ENCODE measurements around the gene PDXK.

The PDXK gene

DNA sequence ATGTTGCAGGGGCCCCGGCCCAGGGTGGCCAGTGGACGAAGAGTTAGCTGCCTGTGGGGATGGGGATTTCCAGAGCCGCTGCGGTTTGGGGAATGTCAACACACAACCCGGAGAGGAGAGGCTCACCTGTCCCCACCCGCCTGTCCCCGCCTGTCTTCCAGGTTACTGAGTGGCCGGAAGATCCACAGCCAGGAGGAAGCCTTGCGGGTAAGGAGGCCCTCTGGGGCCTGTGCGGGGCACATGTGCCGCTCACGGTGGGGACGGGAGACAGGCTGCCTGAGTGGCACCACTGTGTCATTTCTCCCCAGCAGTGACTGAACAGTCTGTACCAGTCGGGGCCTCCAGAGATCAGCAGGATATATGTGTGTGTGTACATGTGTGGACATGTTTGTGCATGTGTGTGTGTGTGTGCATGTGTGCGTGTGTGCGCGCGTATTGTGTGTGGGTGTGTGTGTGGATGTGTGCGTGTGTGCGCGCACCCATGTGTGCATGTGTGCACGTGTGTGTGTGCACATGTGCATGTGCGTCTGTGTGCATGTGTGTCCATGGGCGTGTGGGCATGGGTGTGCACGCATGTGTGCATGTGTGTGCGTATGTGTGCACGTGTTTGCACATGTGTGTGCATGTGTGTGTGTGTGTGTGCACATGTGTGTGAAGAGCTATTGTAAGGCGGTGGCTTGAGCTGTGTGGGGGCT is 31.6 kb downstream of the PDXK start:
- TF ChIP-seq TCF12 (IDR thresholded peaks at IDR 0.05; ENCODE audit: low read depth) (no peak), EP300 (IDR thresholded peaks at IDR 0.05; ENCODE audit: borderline replicate concordance) (no peak), CREB1 (IDR thresholded peaks at IDR 0.05; ENCODE audit: low read depth) (no peak), TAF1 (IDR thresholded peaks at IDR 0.05; ENCODE audit: low read depth) (no peak), YY1 (IDR thresholded peaks at IDR 0.05; ENCODE audit: low read depth) (no peak), CEBPB (IDR thresholded peaks at IDR 0.05) (no peak), TEAD4 (IDR thresholded peaks at IDR 0.05) (no peak), RAD21 (IDR thresholded peaks at IDR 0.05; ENCODE audit: low read depth) (no peak), FOXM1 (IDR thresholded peaks at IDR 0.05; ENCODE audit: borderline replicate concordance, low read depth) (no peak)
- TF ChIP-seq, protein P1, sequence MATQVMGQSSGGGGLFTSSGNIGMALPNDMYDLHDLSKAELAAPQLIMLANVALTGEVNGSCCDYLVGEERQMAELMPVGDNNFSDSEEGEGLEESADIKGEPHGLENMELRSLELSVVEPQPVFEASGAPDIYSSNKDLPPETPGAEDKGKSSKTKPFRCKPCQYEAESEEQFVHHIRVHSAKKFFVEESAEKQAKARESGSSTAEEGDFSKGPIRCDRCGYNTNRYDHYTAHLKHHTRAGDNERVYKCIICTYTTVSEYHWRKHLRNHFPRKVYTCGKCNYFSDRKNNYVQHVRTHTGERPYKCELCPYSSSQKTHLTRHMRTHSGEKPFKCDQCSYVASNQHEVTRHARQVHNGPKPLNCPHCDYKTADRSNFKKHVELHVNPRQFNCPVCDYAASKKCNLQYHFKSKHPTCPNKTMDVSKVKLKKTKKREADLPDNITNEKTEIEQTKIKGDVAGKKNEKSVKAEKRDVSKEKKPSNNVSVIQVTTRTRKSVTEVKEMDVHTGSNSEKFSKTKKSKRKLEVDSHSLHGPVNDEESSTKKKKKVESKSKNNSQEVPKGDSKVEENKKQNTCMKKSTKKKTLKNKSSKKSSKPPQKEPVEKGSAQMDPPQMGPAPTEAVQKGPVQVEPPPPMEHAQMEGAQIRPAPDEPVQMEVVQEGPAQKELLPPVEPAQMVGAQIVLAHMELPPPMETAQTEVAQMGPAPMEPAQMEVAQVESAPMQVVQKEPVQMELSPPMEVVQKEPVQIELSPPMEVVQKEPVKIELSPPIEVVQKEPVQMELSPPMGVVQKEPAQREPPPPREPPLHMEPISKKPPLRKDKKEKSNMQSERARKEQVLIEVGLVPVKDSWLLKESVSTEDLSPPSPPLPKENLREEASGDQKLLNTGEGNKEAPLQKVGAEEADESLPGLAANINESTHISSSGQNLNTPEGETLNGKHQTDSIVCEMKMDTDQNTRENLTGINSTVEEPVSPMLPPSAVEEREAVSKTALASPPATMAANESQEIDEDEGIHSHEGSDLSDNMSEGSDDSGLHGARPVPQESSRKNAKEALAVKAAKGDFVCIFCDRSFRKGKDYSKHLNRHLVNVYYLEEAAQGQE (IDR thresholded peaks at IDR 0.05; ENCODE audit: low read depth) = no peak
- TF ChIP-seq, protein P2, sequence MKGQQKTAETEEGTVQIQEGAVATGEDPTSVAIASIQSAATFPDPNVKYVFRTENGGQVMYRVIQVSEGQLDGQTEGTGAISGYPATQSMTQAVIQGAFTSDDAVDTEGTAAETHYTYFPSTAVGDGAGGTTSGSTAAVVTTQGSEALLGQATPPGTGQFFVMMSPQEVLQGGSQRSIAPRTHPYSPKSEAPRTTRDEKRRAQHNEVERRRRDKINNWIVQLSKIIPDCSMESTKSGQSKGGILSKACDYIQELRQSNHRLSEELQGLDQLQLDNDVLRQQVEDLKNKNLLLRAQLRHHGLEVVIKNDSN (IDR thresholded peaks at IDR 0.05) = no peak

DNA sequence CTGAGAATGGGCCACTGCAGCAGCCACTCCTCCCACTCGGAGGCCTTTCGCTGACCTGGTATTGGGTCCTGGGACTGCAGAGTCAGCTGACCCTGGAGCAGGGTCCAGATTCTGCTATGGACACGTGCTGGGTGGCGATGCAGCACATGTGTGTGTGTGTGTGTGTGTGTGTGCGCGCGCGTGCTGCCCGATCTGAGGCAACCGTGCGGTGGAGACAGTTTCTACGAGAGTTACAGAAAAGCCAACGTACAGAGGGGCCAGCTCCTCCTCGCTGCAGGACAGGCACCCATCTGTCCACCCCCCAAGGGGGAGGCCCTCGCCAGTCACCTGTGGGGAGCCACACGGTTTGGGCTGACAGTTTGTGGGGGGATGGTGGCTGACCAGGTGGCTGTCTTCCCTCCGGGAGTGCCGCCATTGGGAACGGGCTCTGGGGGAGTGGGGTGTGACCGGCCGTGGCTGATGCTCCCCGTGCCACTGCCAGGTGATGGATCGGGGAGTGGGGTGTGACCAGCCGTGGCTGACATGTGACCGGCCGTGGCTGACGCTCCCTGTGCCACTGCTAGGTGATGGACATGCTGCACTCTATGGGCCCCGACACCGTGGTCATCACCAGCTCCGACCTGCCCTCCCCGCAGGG is 33.1 kb downstream of the PDXK start:
- TF ChIP-seq, protein P1 (IDR thresholded peaks at IDR 0.05; ENCODE audit: low read depth) = no peak
- TF ChIP-seq RAD21 (IDR thresholded peaks at IDR 0.05; ENCODE audit: low read depth) (no peak), EGR1 (IDR thresholded peaks at IDR 0.05) (no peak), YY1 (IDR thresholded peaks at IDR 0.05; ENCODE audit: low read depth) (no peak), FOXM1 (IDR thresholded peaks at IDR 0.05; ENCODE audit: borderline replicate concordance, low read depth) (no peak), TCF12 (IDR thresholded peaks at IDR 0.05; ENCODE audit: low read depth) (no peak), TEAD4 (IDR thresholded peaks at IDR 0.05) (no peak), ZBTB7A (IDR thresholded peaks at IDR 0.05; ENCODE audit: low read depth) (no peak), CEBPB (IDR thresholded peaks at IDR 0.05) (no peak), TAF1 (IDR thresholded peaks at IDR 0.05; ENCODE audit: low read depth) (no peak), NFIC (IDR thresholded peaks at IDR 0.05) (no peak), EP300 (IDR thresholded peaks at IDR 0.05; ENCODE audit: borderline replicate concordance) (no peak), CREB1 (IDR thresholded peaks at IDR 0.05; ENCODE audit: low read depth) (no peak)
- TF ChIP-seq, protein P2 (IDR thresholded peaks at IDR 0.05) = no peak
- TF ChIP-seq, protein P3, sequence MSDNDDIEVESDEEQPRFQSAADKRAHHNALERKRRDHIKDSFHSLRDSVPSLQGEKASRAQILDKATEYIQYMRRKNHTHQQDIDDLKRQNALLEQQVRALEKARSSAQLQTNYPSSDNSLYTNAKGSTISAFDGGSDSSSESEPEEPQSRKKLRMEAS (IDR thresholded peaks at IDR 0.05) = no peak

DNA sequence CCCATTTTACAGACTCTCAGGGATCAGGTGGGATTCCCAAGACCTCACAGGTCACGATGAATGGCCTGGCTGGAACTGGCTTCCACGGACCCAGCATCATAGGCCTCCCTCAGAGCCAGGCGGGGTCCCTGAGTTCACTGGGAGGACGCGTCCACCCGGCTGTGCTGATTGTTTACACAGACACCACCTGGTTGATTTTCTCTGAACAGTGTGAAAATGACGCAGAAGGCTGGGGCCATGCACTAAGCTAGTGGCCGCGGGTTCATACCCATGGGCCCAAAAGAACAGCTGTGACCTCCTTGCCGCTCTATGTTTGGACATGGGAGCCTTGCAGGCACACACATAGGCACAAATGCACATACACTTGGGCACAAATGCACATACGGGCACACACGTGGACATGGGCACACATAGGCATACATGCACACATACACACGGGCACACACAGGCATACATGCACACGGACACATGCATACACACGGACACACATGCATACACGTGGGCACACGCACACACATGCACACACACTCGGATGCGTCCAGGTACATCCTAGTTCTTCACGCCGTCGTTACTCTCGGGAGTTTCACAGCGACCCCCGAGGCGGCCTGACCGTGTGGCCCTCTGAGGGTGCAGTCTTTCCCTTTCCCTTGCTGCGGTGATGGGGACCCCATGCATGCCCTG is 34.0 kb downstream of the PDXK start:
- TF ChIP-seq RAD21 (IDR thresholded peaks at IDR 0.05; ENCODE audit: low read depth) (no peak), TAF1 (IDR thresholded peaks at IDR 0.05; ENCODE audit: low read depth) (no peak)

DNA sequence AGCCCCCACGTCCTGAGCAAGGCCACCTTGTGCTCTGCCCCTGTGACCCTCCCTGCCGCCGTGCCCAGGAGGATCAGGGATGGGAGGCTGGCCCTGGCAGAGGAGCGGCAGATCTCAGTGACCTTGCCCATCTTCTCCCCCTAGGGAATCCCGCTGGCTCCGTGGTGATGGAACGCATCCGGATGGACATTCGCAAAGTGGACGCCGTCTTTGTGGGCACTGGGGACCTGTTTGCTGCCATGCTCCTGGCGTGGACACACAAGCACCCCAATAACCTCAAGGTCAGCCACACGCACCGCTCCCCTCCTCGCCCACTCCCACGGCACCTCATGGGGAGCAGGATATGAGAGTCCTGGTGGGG is 34.5 kb downstream of the PDXK start:
- TF ChIP-seq EP300 (IDR thresholded peaks at IDR 0.05; ENCODE audit: borderline replicate concordance) = no peak
- TF ChIP-seq TAF1 (IDR thresholded peaks at IDR 0.05; ENCODE audit: low read depth) = no peak
- no peak for TF ChIP-seq NFIC (IDR thresholded peaks at IDR 0.05)
- TF ChIP-seq YY1 (IDR thresholded peaks at IDR 0.05; ENCODE audit: low read depth) = no peak
- TF ChIP-seq, protein P3 (IDR thresholded peaks at IDR 0.05) = no peak
- TF ChIP-seq FOXM1 (IDR thresholded peaks at IDR 0.05; ENCODE audit: borderline replicate concordance, low read depth) = no peak
- TF ChIP-seq TCF12 (IDR thresholded peaks at IDR 0.05; ENCODE audit: low read depth) = no peak
- no peak for TF ChIP-seq ZBTB7A (IDR thresholded peaks at IDR 0.05; ENCODE audit: low read depth)
- TF ChIP-seq, protein P1 (IDR thresholded peaks at IDR 0.05; ENCODE audit: low read depth) = no peak
- TF ChIP-seq CEBPB (IDR thresholded peaks at IDR 0.05) = no peak
- no peak for TF ChIP-seq CREB1 (IDR thresholded peaks at IDR 0.05; ENCODE audit: low read depth)
- no peak for TF ChIP-seq EGR1 (IDR thresholded peaks at IDR 0.05)
- TF ChIP-seq RAD21 (IDR thresholded peaks at IDR 0.05; ENCODE audit: low read depth) = no peak

All from Ishikawa (cell line).